HepG2 (cell line): Measurements from ENCODE around the gene OSBPL3.

Experiments
- CHD2 ChIP-seq: IDR thresholded peaks from 2 replicates; pipeline ENCODE4 v1.6.1; 2011; ENCODE audit warnings: low read depth, low read length, improper control_type of control experiment
- CREB3 ChIP-seq: sonication (generic); formaldehyde crosslinking; IDR thresholded peaks from 2 replicates; pipeline ENCODE4 v1.5.0; 2020; ENCODE audit warnings: missing genetic modification reagents
- CTCF ChIP-seq: sonication (generic); formaldehyde crosslinking; IDR thresholded peaks from 2 replicates; pipeline ENCODE4 v1.5.0; 2020; ENCODE audit warnings: mild to moderate bottlenecking, missing genetic modification reagents, moderate library complexity
- HDAC2 ChIP-seq: sonication (generic); formaldehyde crosslinking; IDR thresholded peaks from 2 replicates; pipeline ENCODE4 v1.4.0; 2020; ENCODE audit warnings: missing genetic modification reagents
- IKZF4 ChIP-seq: sonication (generic); formaldehyde crosslinking; IDR thresholded peaks from 2 replicates; pipeline ENCODE4 v1.5.1; 2020; ENCODE audit warnings: borderline replicate concordance, mild to moderate bottlenecking, low read depth, missing genetic modification reagents; ENCODE audit errors: not compliant biosample characterization
- MIER3 ChIP-seq: IDR thresholded peaks from 2 replicates; pipeline ENCODE4 v1.6.1; 2016; ENCODE audit warnings: missing compliant biosample characterization, borderline replicate concordance
- MLX ChIP-seq: IDR thresholded peaks from 2 replicates; pipeline ENCODE4 v1.6.1; 2016
- NCOA1 ChIP-seq: sonication (generic); formaldehyde crosslinking; IDR thresholded peaks from 2 replicates; pipeline ENCODE4 v1.9.0; 2021; ENCODE audit warnings: missing genetic modification reagents
- PTBP1 ChIP-seq: fragments of 200-400 bp; formaldehyde crosslinking; IDR thresholded peaks from 2 replicates; pipeline ENCODE4 v1.6.1; 2018; ENCODE audit warnings: low read length, low read depth; ENCODE audit not compliant: poor library complexity, severe bottlenecking
- RAD21 ChIP-seq: fragments of 450-650 bp; formaldehyde crosslinking; IDR thresholded peaks from 2 replicates; pipeline ENCODE4 v1.5.0; 2020; ENCODE audit warnings: mild to moderate bottlenecking
- SALL2 ChIP-seq: sonication (generic); formaldehyde crosslinking; IDR thresholded peaks from 2 replicates; pipeline ENCODE4 v1.8.1; 2023; ENCODE audit warnings: mild to moderate bottlenecking, missing genetic modification reagents, inconsistent platforms
- ZNF839 ChIP-seq: sonication (generic); formaldehyde crosslinking; IDR thresholded peaks from 2 replicates; pipeline ENCODE4 v1.4.0; 2020; ENCODE audit warnings: missing genetic modification reagents, mild to moderate bottlenecking, borderline replicate concordance

GRCh38 chr7:24830440-24831050 lies 149.4 kb downstream of the OSBPL3 start:
- no peak for TF ChIP-seq RAD21
- no peak for TF ChIP-seq IKZF4 (CRISPR knock-in tag)
- TF ChIP-seq CTCF (CRISPR knock-in tag) = no peak
- no peak for TF ChIP-seq MLX
- no peak for TF ChIP-seq PTBP1
- no peak for TF ChIP-seq ZNF839
- no peak for TF ChIP-seq CHD2
- no peak for TF ChIP-seq MIER3 (CRISPR knock-in tag)
- no peak for TF ChIP-seq HDAC2 (CRISPR knock-in tag)
- no peak for TF ChIP-seq CREB3
- no peak for TF ChIP-seq NCOA1 (CRISPR knock-in tag)
- TF ChIP-seq SALL2 = no peak
